GM19455 (cell line): Measurements from ENCODE around the gene RAB20.
"Not testable (repeated sequence)": the region's sequence is repeated elsewhere in the genome, so short reads cannot be mapped to it uniquely, and the experiment has no call there.

Experiments used
- ATAC-seq: cut with Tn5 transposase; IDR thresholded peaks from one replicate; pipeline ENCODE4 v1.9.1; 2021; ENCODE audit not compliant: unreplicated experiment

Gene RAB20

GRCh38 chr13:110512198-110512740 is 49.3 kb downstream of the RAB20 start:
- ATAC-seq, result no peak

- no peak for ATAC-seq
Measured at GRCh38 chr13:110511509-110512181, 49.9 kb downstream of the RAB20 start.

GRCh38 chr13:110509971-110510786 is 51.3 kb downstream of the RAB20 start:
- no peak for ATAC-seq

GRCh38 chr13:110509478-110509926 is 52.0 kb downstream of the RAB20 start:
- ATAC-seq, result no peak

- no peak for ATAC-seq
Measured at GRCh38 chr13:110507678-110508381, 53.7 kb downstream of the RAB20 start.

- no peak for ATAC-seq
Measured at GRCh38 chr13:110506859-110507566, 54.5 kb downstream of the RAB20 start.

GRCh38 chr13:110506396-110506795 is 55.1 kb downstream of the RAB20 start:
- no peak for ATAC-seq

- ATAC-seq, result no peak
Measured at GRCh38 chr13:110505594-110505993, 55.9 kb downstream of the RAB20 start.

- no peak for ATAC-seq
Measured at GRCh38 chr13:110503979-110504499, 57.5 kb downstream of the RAB20 start.

- ATAC-seq, result no peak
Measured at GRCh38 chr13:110503037-110503901, 58.3 kb downstream of the RAB20 start.

GRCh38 chr13:110501188-110501587 is 60.3 kb downstream of the RAB20 start:
- ATAC-seq, result no peak

- ATAC-seq, result no peak
Measured at GRCh38 chr13:110500341-110500740, 61.2 kb downstream of the RAB20 start.

- ATAC-seq, result no peak
Measured at GRCh38 chr13:110499621-110500281, 61.8 kb downstream of the RAB20 start.

GRCh38 chr13:110498765-110499164 is 62.8 kb downstream of the RAB20 start:
- ATAC-seq, result no peak

- no peak for ATAC-seq
Measured at GRCh38 chr13:110498327-110498726, 63.2 kb downstream of the RAB20 start.

- ATAC-seq, result not testable (repeated sequence)
Measured at GRCh38 chr13:110497896-110498295, 63.6 kb downstream of the RAB20 start.

GRCh38 chr13:110497003-110497402 is 64.5 kb downstream of the RAB20 start:
- no peak for ATAC-seq

- ATAC-seq, result no peak
Measured at GRCh38 chr13:110496281-110496680, 65.2 kb downstream of the RAB20 start.

- no peak for ATAC-seq
Measured at GRCh38 chr13:110495881-110496280, 65.6 kb downstream of the RAB20 start.
